Kidney epithelial cell (primary cell): ENCODE results near the gene NCKAP5. TPM values are rescaled to one million over a fixed set of nuclear protein-coding genes. Genes with fewer than 3 reads are reported as not detected.

Source experiments
- DNase-seq: peaks from one replicate; pipeline ENCODE4 v3.0.0-alpha.2; 2010; ENCODE audit warnings: low read depth
- H3K27me3 ChIP-seq: 2 replicates; pipeline ENCODE4 v1.6.0; 2011; ENCODE audit warnings: low read length; ENCODE audit not compliant: control insufficient read depth, insufficient read depth
- H3K36me3 ChIP-seq: 2 replicates; pipeline ENCODE4 v1.5.1; 2011; ENCODE audit warnings: low read length; ENCODE audit not compliant: control insufficient read depth, insufficient read depth
- H3K4me3 ChIP-seq: 2 replicates; pipeline ENCODE4 v1.5.1; 2011; ENCODE audit warnings: low read depth, mild to moderate bottlenecking, control low read depth, low read length
- CTCF ChIP-seq: IDR thresholded peaks from 2 replicates; pipeline ENCODE4 v1.5.1; 2011; ENCODE audit warnings: mild to moderate bottlenecking, moderate library complexity, low read length, control low read depth, inconsistent platforms; ENCODE audit not compliant: insufficient read depth, poor library complexity, severe bottlenecking
- total RNA-seq: library from RNA; depleted of rRNA; stranded (reverse); fragments of >200 nt; gene quantifications from 2 replicates; pipeline ENCODE4 v1.2.3, GENCODE V29; 2015

NCKAP5 gene
- total RNA-seq, 1 donor from 2014 or later: 0.33 TPM

DNA sequence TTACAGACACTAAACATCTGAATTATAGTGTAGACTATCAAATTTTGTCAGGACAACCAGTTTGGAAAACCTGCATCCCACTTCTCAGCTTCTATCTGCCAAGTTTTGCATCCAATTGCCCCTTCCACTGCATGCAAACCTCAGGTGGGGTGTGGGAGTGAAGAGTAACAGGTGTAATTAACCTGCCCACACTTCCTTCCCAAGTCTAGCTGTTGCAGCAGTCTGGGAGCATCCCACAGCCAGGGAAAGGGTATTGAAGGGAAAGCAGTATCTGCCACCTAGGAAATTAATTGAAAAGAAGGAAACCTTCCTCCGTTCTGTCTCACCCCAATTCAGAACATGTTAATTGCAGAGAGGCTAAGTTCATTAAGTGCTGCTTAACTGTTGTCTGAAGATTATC is 189.9 kb downstream of the NCKAP5 start:
- no peak for TF ChIP-seq CTCF

DNA sequence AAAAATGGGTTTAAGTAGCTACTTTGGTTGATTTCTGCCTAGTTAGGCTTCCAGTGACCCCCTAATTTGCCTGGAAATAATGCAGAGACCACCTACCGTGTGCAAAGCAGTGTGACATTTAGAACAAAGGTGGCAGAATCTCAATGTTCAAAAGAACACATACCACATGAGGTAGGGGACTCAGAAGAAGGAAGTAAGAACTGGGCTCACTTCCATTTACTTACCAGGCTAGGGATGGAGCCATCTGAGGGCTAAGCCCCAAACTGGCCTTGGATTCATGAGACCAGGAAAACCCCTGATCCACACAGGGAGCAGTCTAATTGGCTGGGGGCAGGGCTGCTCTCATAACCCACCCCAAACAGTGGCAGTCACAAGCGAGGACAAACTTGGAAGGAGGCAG is 190.7 kb downstream of the NCKAP5 start:
- H3K4me3 ChIP-seq: no peak overlapping the region
- no peaks in the 10 kb centered on the region for H3K36me3 ChIP-seq
- no peak for TF ChIP-seq CTCF
- no peaks in the 10 kb centered on the region for H3K27me3 ChIP-seq
- no peak for DNase-seq

More for the DNA sequence above, 189.9 kb downstream of the NCKAP5 start:
- no peaks in the 10 kb centered on the region for H3K36me3 ChIP-seq
- no peak for DNase-seq
- H3K27me3 ChIP-seq: no peaks in the 10 kb centered on the region
- H3K4me3 ChIP-seq: no peak overlapping the region

DNA sequence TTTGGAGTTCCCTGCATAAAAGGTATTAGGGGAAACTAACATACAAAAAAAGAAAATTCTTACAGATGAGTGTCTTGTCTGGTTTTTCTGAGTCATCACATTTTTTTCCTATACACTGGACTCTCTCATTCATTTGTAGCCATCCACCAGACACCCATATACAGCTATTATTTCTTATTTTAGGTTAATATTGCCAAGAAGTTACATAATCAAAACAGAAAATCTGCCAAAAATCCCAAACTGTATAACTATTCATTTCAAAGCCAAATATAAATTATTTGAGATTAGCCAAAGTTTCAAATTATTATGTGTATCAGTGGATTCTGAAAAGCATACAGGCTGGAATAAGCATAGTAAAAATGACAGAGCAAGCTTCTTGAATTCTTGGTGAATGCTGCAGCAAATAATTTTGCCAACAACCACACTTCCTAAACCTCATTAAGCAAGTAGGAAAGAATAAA is 191.2 kb downstream of the NCKAP5 start:
- TF ChIP-seq CTCF: no peak
- no peak for DNase-seq
- Histone ChIP-seq H3K36me3 (no peaks in the 10 kb centered on the region), H3K4me3 (no peak overlapping the region), H3K27me3 (no peaks in the 10 kb centered on the region)

GRCh38 chr2:133374781-133375180 is 193.5 kb downstream of the NCKAP5 start:
- Histone ChIP-seq H3K27me3 (no peaks in the 10 kb centered on the region), H3K36me3 (no peaks in the 10 kb centered on the region), H3K4me3 (no peak overlapping the region)
- TF ChIP-seq CTCF: no peak
- no peak for DNase-seq

DNA sequence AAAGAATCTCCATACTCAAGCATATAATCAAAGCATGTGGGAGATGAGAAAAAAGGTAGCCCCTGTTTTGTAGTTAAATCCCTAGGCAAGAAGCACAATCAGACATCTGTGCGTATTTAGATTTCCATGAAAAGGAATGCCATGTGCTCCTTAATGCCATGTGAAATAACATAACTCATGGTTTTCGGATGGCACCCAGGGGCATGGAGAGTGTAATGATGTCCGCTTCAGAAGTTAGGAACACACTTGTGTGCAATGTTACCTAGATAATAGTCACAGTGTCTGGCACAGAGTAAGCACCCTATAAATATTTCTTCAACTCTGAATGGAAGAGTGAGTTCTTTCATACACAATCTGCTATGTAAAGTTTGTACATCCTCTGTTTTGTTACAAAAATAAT is 197.0 kb downstream of the NCKAP5 start:
- no peak for TF ChIP-seq CTCF
- Histone ChIP-seq H3K27me3 (no peaks in the 10 kb centered on the region), H3K4me3 (no peak overlapping the region), H3K36me3 (no peaks in the 10 kb centered on the region)
- no peak for DNase-seq

DNA sequence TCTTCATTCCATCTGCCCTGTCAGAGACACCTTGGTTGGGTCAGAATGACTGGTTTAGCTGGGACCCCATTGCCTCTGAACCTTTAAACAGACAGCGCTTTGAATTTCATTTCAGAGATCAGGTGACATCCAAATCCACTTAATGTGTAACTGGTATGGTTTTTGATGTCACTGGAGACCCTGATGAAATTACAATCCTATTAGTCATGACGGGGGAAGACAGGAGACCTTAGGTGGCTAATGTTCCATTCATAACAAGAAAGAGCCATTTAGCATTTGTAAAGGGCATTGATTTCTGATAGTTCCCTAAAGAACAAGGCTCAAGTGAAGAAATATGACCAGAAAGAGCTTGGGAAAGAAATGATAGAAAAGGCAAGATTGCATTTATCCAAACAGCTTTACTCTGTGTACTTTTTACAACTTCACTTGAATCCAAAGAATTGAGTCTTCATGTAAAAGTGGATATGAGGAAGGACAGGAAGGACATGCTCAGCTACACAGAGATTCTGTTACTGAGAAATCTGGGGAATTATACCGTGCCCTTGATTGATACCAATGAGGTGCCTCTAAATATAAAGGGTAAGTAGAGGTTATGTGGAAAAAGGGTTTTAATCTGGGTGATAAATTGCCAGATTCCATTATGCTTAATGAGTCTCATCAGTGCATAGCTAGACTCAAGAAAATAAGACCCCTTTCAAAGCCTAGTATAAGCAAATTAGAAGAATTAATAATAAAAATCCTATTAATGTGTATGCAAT is 198.2 kb downstream of the NCKAP5 start:
- no peaks in the 10 kb centered on the region for H3K27me3 ChIP-seq
- no peaks in the 10 kb centered on the region for H3K36me3 ChIP-seq
- no peak for DNase-seq
- no peak for TF ChIP-seq CTCF
- H3K4me3 ChIP-seq: no peak overlapping the region
